A549 treated with Hydrocortisone at 1 μM for 4 hours (cell line): ENCODE measurements around the gene TRIM26. TPM values are rescaled to one million over a fixed set of nuclear protein-coding genes. Genes with fewer than 3 reads are reported as not detected.

Source experiments
- total RNA-seq: library from RNA; stranded (reverse); fragments of 200-300 nt; extraction: Qiagen RNA extraction; gene quantifications from 5 replicates; pipeline ENCODE4 v1.2.3, GENCODE V29; 2022

The TRIM26 gene
- 24.5 to 31.0 TPM (median 25.9 TPM) in 5 replicates for total RNA-seq

GRCh38 chr6:30212865-30213666 lies at the start of gene TRIM26:
Gene TRIM26, minus strand, starts transcription at chr6:30213406. Its CDS starts 14,303 bp downstream, at chr6:30199103.

GRCh38 chr6:30163090-30163917 lies 49.9 kb downstream of the TRIM26 start, which contains the start of gene TRIM15:
Gene TRIM15, plus strand, starts transcription at chr6:30163546. Its CDS starts 139 bp downstream, at chr6:30163685.

GRCh38 chr6:30160785-30161531 lies 52.2 kb downstream of the TRIM26 start, which contains the start of gene TRIM10:
Gene TRIM10, minus strand, starts transcription at chr6:30161211. Its CDS starts 353 bp downstream, at chr6:30160858.

GRCh38 chr6:30135757-30136156 lies 77.4 kb downstream of the TRIM26 start, which contains the start of gene TRIM40:
Gene TRIM40, plus strand, starts transcription at chr6:30136140. Its CDS starts 897 bp downstream, at chr6:30137037.

Other genes starting within 250 kb of the TRIM26 start
- 28.8 to 35.3 TPM (median 34.0 TPM) in 5 replicates for gene POLR1H, start 152.1 kb downstream of the TRIM26 start, total RNA-seq
- 40.1 to 41.4 TPM (median 40.2 TPM) in 5 replicates for gene PPP1R11, start 146.2 kb downstream of the TRIM26 start, total RNA-seq
- gene RNF39, start 137.6 kb downstream of the TRIM26 start, total RNA-seq: 0.05 to 0.06 TPM (median 0.05 TPM) in 3 of 5 replicates, not detected in the others
- 0.56 to 0.85 TPM (median 0.63 TPM) in 5 replicates for gene TRIM31, start 100.3 kb downstream of the TRIM26 start, total RNA-seq
- gene TRIM40, start 77.3 kb downstream of the TRIM26 start, total RNA-seq: not detected in 5 replicates
- gene TRIM10, start 52.2 kb downstream of the TRIM26 start, total RNA-seq: not detected in 5 replicates
- not detected in 5 replicates for gene TRIM15, start 49.9 kb downstream of the TRIM26 start, total RNA-seq
- gene TRIM39, start 113.5 kb upstream of the TRIM26 start, total RNA-seq: 6.8 to 8.2 TPM (median 7.2 TPM) in 5 replicates
- gene RPP21, start 131.8 kb upstream of the TRIM26 start, total RNA-seq: 50.6 to 75.7 TPM (median 66.9 TPM) in 5 replicates